Panc1 (cell line): Measurements from ENCODE around the gene MYL3. TPM values are rescaled to one million over a fixed set of nuclear protein-coding genes. Genes with fewer than 3 reads are reported as not detected.

ENCODE experiments used
- ATAC-seq: fragments of 200-7000 bp; cut with Tn5 transposase; 2 replicates; pipeline ENCODE4 v1.9.1; 2020; ENCODE audit warnings: mild to moderate bottlenecking, moderate library complexity
- BruUV-seq: library from RNA; stranded (reverse); fragments of 400-500 nt; replicated peaks from 2 replicates; lab custom pipeline; 2021; lab: Mats Ljungman, UMichigan
- CTCF ChIA-PET: fragments of 300-600 bp; sonication (Branson Sonifier 250); formaldehyde crosslinking; loops from one replicate; lab custom pipeline; 2022; ENCODE audit warnings: antibody characterized with exemption; lab: Charles Lee
- POLR2A ChIA-PET: fragments of 300-600 bp; sonication (Branson Sonifier 250); formaldehyde crosslinking; loops from one replicate; lab custom pipeline; 2022; ENCODE audit warnings: antibody characterized with exemption; lab: Charles Lee
- DNase-seq: peaks from one replicate; pipeline ENCODE4 v3.0.0-alpha.2; 2010; ENCODE audit warnings: low read depth, low spot score
- H3K27ac ChIP-seq: 2 replicates; pipeline ENCODE4 v1.5.1; 2011; ENCODE audit warnings: mild to moderate bottlenecking, low read length, inconsistent platforms
- H3K27me3 ChIP-seq: fragments of 200-500 bp; sonication (Bioruptor generic); 2 replicates; pipeline ENCODE4 v1.6.0; 2014; ENCODE audit warnings: low read length, inconsistent platforms; ENCODE audit not compliant: control insufficient read depth, insufficient read depth
- H3K36me3 ChIP-seq: fragments of 200-500 bp; sonication (Bioruptor generic); 2 replicates; pipeline ENCODE4 v1.5.1; 2014; ENCODE audit warnings: inconsistent platforms, mild to moderate bottlenecking, low read length, moderate library complexity; ENCODE audit not compliant: control insufficient read depth, insufficient read depth
- H3K4me1 ChIP-seq: 2 replicates; pipeline ENCODE4 v1.5.1; 2011; ENCODE audit warnings: inconsistent platforms, mild to moderate bottlenecking, low read length, moderate library complexity; ENCODE audit not compliant: control insufficient read depth, insufficient read depth
- H3K4me3 ChIP-seq, 2 experiments: 2 replicates each; pipeline ENCODE4 v1.5.1; 2011 to 2012; ENCODE audit warnings: low read depth in 2 of 2, low read length in 2 of 2, mild to moderate bottlenecking in 2 of 2, inconsistent platforms in 1 of 2, moderate library complexity in 1 of 2
- H3K9me3 ChIP-seq: fragments of 200-500 bp; sonication (Bioruptor generic); 2 replicates; pipeline ENCODE4 v1.5.1; 2014; ENCODE audit warnings: low read depth, mild to moderate bottlenecking, inconsistent platforms, low read length, moderate library complexity; ENCODE audit not compliant: control insufficient read depth, insufficient read depth
- CTCF ChIP-seq: fragments of 450-650 bp; IDR thresholded peaks from 2 replicates; pipeline ENCODE4 v1.5.1; 2017; ENCODE audit warnings: mild to moderate bottlenecking
- POLR2AphosphoS5 ChIP-seq: IDR thresholded peaks from 2 replicates; pipeline ENCODE4 v1.6.1; 2012; ENCODE audit warnings: mild to moderate bottlenecking, low read depth, low read length, moderate library complexity
- SIN3A ChIP-seq: IDR thresholded peaks from 2 replicates; pipeline ENCODE4 v1.6.1; 2012; ENCODE audit warnings: low read depth, mild to moderate bottlenecking, low read length, moderate library complexity, borderline replicate concordance; ENCODE audit not compliant: insufficient read depth
- TCF7L2 ChIP-seq: IDR thresholded peaks from 2 replicates; pipeline ENCODE4 v1.6.1; 2011; ENCODE audit warnings: mild to moderate bottlenecking, low read depth, low read length, inconsistent platforms
- in situ Hi-C: cut with HindIII; loops from 2 replicates; pipeline ENCODE4 v1.10.0; 2016; ENCODE audit warnings: low sequenced_read_pairs, low pct_unique_long_range_greater_than_20kb
- intact Hi-C: fragments of 100-400 bp; cut with micrococcal nuclease; formaldehyde crosslinking; loops from one replicate; pipeline ENCODE4 v1.10.0; 2022; ENCODE audit not compliant: unreplicated experiment
- total RNA-seq: library from RNA; stranded (reverse); gene quantifications from one replicate; pipeline ENCODE4 v1.2.1, GENCODE V29; 2021; ENCODE audit not compliant: unreplicated experiment
- TF ChIP-seq, protein P1 (sequence below), 2 experiments: IDR thresholded peaks; 2 replicates each; pipeline ENCODE4 v1.6.1; 2011 to 2012; ENCODE audit warnings: low read depth in 2 of 2, control low read depth in 1 of 2, low read length in 1 of 2, mild to moderate bottlenecking in 1 of 2, moderate library complexity in 1 of 2; ENCODE audit not compliant: insufficient read depth in 1 of 2

MYL3 gene
- total RNA-seq, 1 experiment from 2014 or later = not detected

DNA sequence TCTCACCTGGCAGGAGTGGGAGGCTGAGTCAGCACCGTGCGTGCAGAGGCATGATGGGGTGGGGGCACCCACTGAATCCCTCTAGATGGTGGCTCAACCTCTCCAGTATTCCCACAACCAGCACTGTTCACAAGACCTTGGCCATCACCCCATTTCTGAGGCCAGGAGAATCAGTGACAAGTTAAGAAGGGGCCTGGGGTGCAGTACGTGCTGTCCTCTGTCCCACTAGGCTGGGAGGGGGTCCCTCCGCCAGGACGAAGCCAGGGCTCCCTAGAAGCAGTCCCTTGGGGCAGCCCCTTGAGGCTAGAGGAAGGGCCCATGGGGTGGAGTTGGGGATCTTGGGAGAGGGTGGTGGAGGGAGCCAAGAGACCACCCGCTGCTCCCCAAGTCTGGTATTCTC is 4.8 kb downstream of the MYL3 start:
- no peaks in the 10 kb centered on the region for H3K36me3 ChIP-seq
- no peak overlapping the region for H3K27ac ChIP-seq
- no TSS peak for BruUV-seq
- intact Hi-C loops (no loop called here), in situ Hi-C loops (no loop called here)
- TF ChIP-seq TCF7L2 (no peak), POLR2AphosphoS5 (no peak), SIN3A (no peak), CTCF (no peak)
- TF ChIP-seq, protein P1, sequence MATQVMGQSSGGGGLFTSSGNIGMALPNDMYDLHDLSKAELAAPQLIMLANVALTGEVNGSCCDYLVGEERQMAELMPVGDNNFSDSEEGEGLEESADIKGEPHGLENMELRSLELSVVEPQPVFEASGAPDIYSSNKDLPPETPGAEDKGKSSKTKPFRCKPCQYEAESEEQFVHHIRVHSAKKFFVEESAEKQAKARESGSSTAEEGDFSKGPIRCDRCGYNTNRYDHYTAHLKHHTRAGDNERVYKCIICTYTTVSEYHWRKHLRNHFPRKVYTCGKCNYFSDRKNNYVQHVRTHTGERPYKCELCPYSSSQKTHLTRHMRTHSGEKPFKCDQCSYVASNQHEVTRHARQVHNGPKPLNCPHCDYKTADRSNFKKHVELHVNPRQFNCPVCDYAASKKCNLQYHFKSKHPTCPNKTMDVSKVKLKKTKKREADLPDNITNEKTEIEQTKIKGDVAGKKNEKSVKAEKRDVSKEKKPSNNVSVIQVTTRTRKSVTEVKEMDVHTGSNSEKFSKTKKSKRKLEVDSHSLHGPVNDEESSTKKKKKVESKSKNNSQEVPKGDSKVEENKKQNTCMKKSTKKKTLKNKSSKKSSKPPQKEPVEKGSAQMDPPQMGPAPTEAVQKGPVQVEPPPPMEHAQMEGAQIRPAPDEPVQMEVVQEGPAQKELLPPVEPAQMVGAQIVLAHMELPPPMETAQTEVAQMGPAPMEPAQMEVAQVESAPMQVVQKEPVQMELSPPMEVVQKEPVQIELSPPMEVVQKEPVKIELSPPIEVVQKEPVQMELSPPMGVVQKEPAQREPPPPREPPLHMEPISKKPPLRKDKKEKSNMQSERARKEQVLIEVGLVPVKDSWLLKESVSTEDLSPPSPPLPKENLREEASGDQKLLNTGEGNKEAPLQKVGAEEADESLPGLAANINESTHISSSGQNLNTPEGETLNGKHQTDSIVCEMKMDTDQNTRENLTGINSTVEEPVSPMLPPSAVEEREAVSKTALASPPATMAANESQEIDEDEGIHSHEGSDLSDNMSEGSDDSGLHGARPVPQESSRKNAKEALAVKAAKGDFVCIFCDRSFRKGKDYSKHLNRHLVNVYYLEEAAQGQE (IDR thresholded peaks at IDR 0.05; ENCODE audit: insufficient read depth in 1 of 2, low read depth in 2 of 2, low read length in 1 of 2) = no peak
- CTCF ChIA-PET = no interaction called here
- ATAC-seq (no peak), DNase-seq (no peak)
- POLR2A ChIA-PET = no interaction called here
- no peaks in the 10 kb centered on the region for H3K9me3 ChIP-seq
- H3K4me1 ChIP-seq = no peaks in the 10 kb centered on the region
- no peak overlapping the region for H3K4me3 ChIP-seq
- no peaks in the 10 kb centered on the region for H3K27me3 ChIP-seq

GRCh38 chr3:46857485-46858341 is 5.5 kb downstream of the MYL3 start:
- no TSS peak for BruUV-seq
- no peak for TF ChIP-seq POLR2AphosphoS5
- TF ChIP-seq, protein P1 (IDR thresholded peaks at IDR 0.05; ENCODE audit: insufficient read depth in 1 of 2, low read depth in 2 of 2, low read length in 1 of 2) = no peak
- Histone ChIP-seq H3K9me3 (no peaks in the 10 kb centered on the region), H3K4me1 (no peaks in the 10 kb centered on the region), H3K27me3 (no peaks in the 10 kb centered on the region), H3K36me3 (no peaks in the 10 kb centered on the region), H3K27ac (no peak overlapping the region), H3K4me3 (no peak overlapping the region)
- POLR2A ChIA-PET = interaction anchor here (1.0 kb wide), 1 partner anchor 77 kb away, joined by 3 read pairs; no protein-coding TSS in a partner anchor
- CTCF ChIA-PET = interaction anchor here (0.6 kb wide), 1 partner anchor 189 kb away, joined by 4 read pairs; no protein-coding TSS in a partner anchor
- no peak for ATAC-seq
- intact Hi-C loops = no loop called here
- in situ Hi-C loops = no loop called here
- DNase-seq = no peak
